GM18502 (cell line): ENCODE results near the gene LRRC32.

Source experiments
- ATAC-seq: cut with Tn5 transposase; IDR thresholded peaks from one replicate; pipeline ENCODE4 v1.9.1; 2021; ENCODE audit warnings: mild to moderate bottlenecking; ENCODE audit not compliant: unreplicated experiment, poor library complexity

LRRC32 gene

GRCh38 chr11:76682684-76683083, 12.1 kb upstream of the LRRC32 start:
- no peak for ATAC-seq

GRCh38 chr11:76682106-76682505, 11.6 kb upstream of the LRRC32 start:
- ATAC-seq, result no peak

GRCh38 chr11:76680518-76681425, 10.2 kb upstream of the LRRC32 start:
- ATAC-seq, result peak; percentile 50

- ATAC-seq, result no peak
Observed at GRCh38 chr11:76678321-76678720, 7.8 kb upstream of the LRRC32 start.

GRCh38 chr11:76677458-76677765, 6.9 kb upstream of the LRRC32 start:
- ATAC-seq, result no peak

GRCh38 chr11:76676636-76677457, 6.3 kb upstream of the LRRC32 start:
- no peak for ATAC-seq

GRCh38 chr11:76674517-76675400, 4.2 kb upstream of the LRRC32 start:
- peak; percentile 43 for ATAC-seq

- no peak for ATAC-seq
Observed at GRCh38 chr11:76673176-76674142, 2.9 kb upstream of the LRRC32 start.

- ATAC-seq, result peak; percentile 62
Observed at GRCh38 chr11:76672431-76673175, 2.1 kb upstream of the LRRC32 start.

- no peak for ATAC-seq
Observed at GRCh38 chr11:76671626-76672309, 1.2 kb upstream of the LRRC32 start.

GRCh38 chr11:76671237-76671592, 668 bp upstream of the LRRC32 start:
- no peak for ATAC-seq

GRCh38 chr11:76669901-76670484, 554 bp downstream of the LRRC32 start:
- ATAC-seq, result no peak

- no peak for ATAC-seq
Observed at GRCh38 chr11:76668362-76669155, 2.0 kb downstream of the LRRC32 start.

GRCh38 chr11:76667856-76668255, 2.7 kb downstream of the LRRC32 start:
- ATAC-seq, result no peak

- no peak for ATAC-seq
Observed at GRCh38 chr11:76667271-76667818, 3.2 kb downstream of the LRRC32 start.

- no peak for ATAC-seq
Observed at GRCh38 chr11:76666830-76667229, 3.7 kb downstream of the LRRC32 start.

- peak; percentile 64 for ATAC-seq
Observed at GRCh38 chr11:76666408-76666807, 4.1 kb downstream of the LRRC32 start.
